Spleen (tissue), 7 donors: ENCODE measurements around the gene GNG7.
A peak's percentile ranks its signal among the peaks of the same experiment; 100 is the strongest.

Experiments
- POLR2A ChIP-seq, 3 donors: fragments of 450-650 bp; IDR thresholded peaks; one replicate each; pipeline ENCODE4 v1.5.1; 2017; ENCODE audit warnings: antibody characterized with exemption in 3 of 3, mild to moderate bottlenecking in 1 of 3
- POLR2AphosphoS5 ChIP-seq, 3 donors: sonication (generic); formaldehyde crosslinking; IDR thresholded peaks; one replicate each; pipeline ENCODE4 v1.5.1; 2017; ENCODE audit warnings: antibody characterized with exemption in 3 of 3
- TF ChIP-seq, protein P1 (sequence below), 11 experiments: fragments of 200-600 bp in 7 of 11; fragments of 450-650 bp in 4 of 11; sonication (generic) in 4 of 11; IDR thresholded peaks in 8 of 11; conservative IDR thresholded peaks in 3 of 11; 1 replicate in 7 of 11; 2 replicates in 4 of 11; pipeline versions ENCODE4 v1.4.0 to v1.8.0; 2016 to 2021; ENCODE audit warnings: antibody characterized with exemption in 11 of 11, inconsistent platforms in 4 of 11, mild to moderate bottlenecking in 1 of 11
- donor health status: DM: no; HTN: no; CAD: no; lungs with moderate emphysema.
- donor health status: DM: no; HTN: no; CAD: no.
- donor health status: DM: no; HTN: no; CAD: no.

DNA sequence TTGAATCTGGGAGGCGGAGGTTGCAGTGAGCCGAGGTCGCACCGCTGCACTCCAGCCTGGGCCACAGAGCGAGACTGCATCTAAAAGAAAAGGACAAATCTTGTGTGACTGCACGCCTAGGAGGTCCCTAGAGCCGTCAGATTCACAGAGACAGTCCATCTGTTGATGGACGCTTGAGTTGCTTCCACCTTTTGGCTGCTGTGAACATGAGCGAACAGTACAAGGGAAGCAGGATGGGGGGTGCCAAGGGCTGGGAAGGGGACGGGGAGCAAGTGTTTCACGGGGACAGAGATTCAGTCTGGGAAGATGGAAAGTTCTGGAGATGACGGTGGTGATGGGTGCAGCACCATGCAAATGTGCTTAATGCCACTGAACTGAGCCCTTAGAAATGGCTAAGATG is 78.7 kb downstream of the GNG7 start:
- TF ChIP-seq, protein P1, sequence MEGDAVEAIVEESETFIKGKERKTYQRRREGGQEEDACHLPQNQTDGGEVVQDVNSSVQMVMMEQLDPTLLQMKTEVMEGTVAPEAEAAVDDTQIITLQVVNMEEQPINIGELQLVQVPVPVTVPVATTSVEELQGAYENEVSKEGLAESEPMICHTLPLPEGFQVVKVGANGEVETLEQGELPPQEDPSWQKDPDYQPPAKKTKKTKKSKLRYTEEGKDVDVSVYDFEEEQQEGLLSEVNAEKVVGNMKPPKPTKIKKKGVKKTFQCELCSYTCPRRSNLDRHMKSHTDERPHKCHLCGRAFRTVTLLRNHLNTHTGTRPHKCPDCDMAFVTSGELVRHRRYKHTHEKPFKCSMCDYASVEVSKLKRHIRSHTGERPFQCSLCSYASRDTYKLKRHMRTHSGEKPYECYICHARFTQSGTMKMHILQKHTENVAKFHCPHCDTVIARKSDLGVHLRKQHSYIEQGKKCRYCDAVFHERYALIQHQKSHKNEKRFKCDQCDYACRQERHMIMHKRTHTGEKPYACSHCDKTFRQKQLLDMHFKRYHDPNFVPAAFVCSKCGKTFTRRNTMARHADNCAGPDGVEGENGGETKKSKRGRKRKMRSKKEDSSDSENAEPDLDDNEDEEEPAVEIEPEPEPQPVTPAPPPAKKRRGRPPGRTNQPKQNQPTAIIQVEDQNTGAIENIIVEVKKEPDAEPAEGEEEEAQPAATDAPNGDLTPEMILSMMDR (IDR thresholded peaks at IDR 0.05 in 8 of 11, conservative IDR thresholded peaks at IDR 0.05 in 3 of 11): no peak
- TF ChIP-seq POLR2A (IDR thresholded peaks at IDR 0.05) (no peak), POLR2AphosphoS5 (IDR thresholded peaks at IDR 0.05) (peak in 1 of 3 donors; percentile 39)
